ENCODE measurements around the gene RNF180.

Gene RNF180, protein sequence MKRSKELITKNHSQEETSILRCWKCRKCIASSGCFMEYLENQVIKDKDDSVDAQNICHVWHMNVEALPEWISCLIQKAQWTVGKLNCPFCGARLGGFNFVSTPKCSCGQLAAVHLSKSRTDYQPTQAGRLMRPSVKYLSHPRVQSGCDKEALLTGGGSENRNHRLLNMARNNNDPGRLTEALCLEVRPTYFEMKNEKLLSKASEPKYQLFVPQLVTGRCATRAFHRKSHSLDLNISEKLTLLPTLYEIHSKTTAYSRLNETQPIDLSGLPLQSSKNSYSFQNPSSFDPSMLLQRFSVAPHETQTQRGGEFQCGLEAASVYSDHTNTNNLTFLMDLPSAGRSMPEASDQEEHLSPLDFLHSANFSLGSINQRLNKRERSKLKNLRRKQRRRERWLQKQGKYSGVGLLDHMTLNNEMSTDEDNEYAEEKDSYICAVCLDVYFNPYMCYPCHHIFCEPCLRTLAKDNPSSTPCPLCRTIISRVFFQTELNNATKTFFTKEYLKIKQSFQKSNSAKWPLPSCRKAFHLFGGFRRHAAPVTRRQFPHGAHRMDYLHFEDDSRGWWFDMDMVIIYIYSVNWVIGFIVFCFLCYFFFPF

DNA sequence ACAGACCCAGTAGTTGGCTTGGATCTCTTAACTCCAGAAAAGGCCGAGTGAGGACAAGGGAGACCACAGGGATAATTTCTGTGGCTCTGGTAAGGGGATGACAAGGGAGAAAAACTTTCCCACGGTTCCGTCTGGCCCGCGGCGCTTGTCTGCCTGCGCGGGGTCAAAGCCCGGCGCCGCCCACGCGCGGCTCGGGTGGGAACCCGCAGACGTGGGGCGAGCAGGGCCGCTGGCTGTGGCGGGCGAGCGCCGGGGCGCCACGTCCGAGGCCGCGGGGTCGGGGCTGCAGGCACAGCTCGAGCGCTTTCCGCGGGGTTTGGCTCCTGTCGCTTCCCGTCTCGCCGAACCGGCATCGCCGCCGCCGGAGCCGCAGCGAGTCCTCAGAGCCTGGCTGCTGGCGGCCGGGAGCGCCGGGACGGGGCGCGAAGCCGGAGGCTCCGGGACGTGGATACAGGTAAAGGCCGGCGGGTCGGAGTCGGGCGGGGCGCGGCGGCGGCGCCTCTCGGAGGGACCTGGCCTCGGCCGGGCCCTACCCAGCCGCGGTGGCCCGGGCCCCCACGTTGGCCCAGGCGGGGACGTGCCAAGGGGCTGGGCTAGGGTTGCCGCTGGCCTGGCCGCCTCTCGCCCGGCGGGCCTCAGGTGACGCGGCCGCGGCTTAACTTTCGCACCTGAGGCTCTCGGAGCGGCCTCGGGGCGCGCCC lies at the start of gene RNF180:
Gene RNF180 (plus strand): TSS at position 344 of the 701 bp plus-strand sequence. CDS start 34,965 bp downstream, outside the sequence.
- no peak for DNase-seq (ENCODE audit: low spot score)

DNA sequence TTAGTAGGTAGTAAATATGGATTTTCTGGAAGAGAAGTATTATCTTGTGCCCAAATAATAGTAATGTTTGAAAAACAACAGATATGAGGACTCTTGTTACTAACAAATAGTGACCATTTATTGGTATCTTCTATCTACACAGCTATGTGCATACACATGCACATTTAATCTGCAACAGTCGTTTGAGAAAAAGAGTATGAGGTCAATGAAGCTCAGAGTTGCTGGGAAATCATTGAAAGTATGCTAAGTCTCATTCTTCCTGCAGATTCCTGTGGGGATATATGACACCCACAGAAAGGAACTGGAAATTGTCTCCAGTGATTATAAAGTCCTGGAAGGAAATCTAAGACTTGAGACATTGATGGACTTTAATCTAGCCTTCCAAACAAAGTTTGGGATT lies 40.1 kb upstream of the RNF180 start:
- DNase-seq (ENCODE audit: low spot score), result no peak

DNA sequence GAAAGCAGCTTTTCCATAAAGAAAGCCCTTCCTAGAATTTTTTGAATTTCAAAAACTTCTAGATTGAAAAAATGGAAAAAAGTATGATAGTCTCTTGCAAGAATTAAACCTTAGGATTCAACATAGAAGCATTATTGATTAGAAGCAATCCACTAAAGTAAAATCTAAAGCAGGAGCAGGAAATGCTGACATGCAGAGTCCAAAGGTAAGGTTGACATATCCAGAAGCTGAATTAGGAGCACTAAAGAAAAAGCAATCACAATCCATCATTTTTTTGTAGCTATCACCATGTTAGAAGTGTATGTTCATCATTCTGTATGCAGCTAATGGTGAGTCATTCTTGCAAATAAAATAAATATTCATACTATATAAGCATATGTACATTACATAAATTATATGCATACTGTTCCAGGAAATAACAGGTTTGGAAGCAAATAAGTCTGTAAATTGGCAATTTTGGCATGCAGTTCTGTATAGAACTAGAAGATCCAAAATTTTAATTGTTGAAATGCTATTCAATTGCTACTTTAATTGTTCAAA lies 39.4 kb upstream of the RNF180 start:
- no peak for DNase-seq (ENCODE audit: low spot score)

DNA sequence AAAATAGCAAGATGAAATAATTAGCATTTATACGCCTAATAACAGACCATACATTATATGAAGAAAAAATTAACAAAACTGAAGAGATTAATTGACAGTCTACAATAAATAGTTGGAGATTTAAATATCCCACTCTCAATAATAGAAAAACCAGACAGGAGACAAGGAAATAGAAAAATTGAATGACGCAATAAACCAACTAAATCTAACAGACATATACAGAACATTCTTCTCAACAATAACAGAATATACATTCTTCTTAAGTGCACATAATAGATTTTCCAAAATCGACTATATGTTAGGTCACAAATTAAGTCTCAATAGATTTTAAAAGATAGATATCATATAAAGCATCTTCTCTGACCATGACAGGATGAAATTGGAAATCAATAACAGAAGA lies 25.6 kb upstream of the RNF180 start:
- DNase-seq (ENCODE audit: low spot score), result no peak

DNA sequence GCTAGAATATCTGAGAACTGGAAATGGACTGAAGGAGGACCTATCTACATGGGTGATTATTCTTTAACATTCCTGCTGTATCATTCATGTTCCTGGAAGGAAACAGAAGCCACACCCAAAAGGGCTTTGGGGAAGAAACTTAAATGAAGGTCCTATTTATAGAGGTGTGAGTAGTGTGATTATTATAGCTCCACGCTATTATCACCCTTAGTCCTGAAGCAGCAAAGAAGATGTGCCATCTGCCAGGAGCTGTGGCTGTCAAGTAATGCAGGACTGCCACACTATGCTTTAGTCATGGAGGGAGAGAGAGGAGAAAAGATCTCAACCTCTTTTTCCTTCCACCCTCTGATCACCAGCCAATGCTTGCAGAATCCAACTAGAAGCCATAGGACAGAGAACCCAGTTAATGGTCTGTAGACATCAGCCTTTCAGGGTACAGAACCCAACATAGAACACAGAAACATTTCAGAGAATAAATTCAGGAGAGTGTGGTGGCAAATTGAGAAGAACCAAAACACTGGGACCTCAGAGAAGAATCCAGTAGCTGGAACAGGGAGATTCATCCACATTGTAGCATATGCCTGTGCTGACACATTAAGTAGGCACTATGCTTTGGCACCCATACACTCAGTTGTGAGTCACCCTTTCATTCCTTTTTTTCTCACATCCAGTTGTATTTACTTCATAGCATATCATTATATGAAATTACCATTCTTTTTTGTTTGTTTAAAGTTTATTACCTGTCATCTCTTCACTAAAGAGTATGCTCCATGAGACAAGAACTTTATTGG lies 21.0 kb upstream of the RNF180 start:
- DNase-seq (ENCODE audit: low spot score), result no peak

DNA sequence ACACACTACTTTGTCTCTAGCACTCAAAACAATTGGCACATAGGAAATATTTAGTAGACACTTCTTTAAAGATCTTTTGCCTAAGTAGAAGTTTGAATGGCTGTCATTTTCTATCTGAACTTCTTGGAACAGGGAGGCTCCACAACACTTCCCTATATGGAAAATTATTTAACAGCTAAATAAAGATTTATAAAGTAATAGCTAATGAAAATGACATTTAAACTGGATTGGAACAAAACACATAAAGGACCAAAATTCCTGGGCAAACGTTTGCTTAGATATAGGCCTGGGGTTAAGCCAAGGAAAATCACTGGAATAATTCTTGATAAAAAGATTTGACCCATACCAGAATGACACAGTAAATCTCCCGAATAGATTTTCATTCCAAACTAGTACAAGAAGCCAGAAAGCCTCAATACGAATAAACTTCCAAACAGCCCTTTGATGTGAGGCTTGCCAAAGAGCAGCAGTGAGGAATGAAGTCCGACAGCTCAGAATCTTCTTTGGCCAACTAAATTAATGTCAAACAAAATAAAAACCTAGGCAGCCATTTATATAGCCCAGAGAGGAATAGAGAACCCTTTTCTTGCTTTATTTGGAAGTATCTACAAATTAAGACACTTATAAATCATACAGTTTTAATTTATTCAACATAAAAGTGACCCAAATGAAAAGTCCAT lies 20.3 kb upstream of the RNF180 start:
- DNase-seq (ENCODE audit: low spot score), result no peak

DNA sequence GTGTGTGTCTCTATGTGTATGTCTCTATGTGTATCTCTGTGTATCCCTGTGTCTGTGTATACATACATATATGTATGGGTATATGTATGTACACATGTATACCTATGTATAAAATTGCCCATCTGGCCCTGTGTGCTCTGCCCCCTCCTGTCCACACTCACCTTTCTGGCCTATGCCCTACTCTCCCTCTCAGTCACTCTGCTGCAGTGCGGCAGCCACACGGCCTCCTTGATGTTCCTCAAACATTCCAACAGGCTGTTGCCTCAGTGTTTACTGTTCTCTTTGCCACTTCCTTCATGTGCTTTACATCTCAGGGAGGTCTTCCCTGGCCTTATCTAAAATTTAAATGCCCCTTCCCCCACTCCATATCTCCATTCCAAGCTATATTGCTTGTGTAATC lies 18.3 kb upstream of the RNF180 start:
- no peak for DNase-seq (ENCODE audit: low spot score)

DNA sequence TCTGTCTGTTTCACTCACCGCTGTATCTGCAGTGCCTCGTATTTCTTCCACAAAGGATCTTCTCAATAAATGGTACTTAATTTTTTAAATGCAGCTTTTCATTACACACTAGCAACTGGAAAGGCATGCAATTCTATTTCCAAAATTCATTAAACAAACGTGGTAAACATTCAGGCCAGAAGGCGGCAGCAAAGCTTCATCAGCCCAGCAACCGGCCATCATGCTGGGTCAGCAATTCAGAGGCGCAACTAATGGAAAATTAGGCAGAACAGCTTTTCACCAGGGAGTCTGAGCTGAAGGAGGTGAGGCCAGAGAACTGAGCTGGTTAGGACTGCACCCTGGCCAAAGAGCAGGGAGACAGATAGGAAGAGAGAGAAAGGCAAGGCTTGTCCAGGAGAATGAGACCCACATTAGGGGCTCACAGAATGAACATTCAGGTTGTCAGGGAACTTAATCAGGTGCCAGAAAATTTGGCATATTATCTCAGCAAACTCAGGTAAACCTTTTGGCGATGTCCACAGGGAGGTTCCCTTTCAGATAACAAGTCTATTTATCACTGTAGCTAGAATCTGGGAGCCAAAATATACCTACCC lies 17.7 kb upstream of the RNF180 start:
- DNase-seq (ENCODE audit: low spot score), result no peak

DNA sequence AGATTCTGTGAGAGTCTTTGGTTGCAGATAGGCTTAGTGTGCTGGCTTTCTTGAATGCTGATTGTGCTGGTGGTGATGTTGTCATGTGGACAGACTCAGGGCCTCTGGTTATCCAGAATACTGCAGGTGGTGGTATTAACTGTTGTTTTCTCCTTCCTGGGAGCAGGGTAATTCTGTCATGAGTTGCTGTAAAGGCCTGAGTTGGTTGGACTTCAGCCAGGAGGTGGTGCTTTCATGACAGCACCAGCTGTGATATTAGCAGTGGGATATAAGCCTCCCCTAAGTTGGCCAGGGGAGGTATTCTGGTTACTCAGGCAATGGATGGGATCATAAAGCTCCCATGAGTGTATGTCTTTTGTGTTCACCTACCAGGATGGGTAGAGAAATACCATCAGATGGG lies 16.4 kb upstream of the RNF180 start:
- no peak for DNase-seq (ENCODE audit: low spot score)

DNA sequence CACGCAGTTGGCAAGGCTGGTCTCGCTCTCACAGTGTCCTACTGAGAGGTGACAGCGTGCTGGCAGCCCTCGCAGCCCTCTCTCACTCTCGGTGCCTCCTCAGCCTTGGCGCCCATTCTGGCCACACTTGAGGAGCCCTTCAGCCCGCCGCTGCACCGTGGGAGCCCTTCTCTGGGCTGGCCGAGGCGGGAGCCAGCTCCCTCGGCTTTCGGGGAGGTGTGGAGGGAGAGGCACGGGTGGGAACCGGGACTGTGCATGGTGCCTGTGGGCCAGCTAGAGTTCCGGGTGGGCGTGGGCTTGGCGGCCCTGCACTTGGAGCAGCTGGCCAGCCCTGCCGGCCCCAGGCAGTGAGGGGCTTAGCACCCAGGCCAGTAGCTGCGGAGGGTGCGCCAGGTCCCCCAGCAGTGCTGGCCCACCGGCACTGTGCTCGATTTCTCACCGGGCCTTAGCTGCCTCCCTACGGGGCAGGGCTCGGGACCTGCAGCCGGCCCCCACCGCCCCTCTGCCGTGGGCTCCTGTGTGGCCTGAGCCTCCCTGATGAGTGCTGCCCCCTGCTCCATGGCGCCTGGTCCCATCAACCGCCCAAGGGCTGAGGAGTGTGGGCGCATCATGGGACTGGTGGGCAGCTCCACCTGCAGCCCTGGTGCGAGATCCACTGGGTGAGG lies 15.7 kb upstream of the RNF180 start:
- no peak for DNase-seq (ENCODE audit: low spot score)

DNA sequence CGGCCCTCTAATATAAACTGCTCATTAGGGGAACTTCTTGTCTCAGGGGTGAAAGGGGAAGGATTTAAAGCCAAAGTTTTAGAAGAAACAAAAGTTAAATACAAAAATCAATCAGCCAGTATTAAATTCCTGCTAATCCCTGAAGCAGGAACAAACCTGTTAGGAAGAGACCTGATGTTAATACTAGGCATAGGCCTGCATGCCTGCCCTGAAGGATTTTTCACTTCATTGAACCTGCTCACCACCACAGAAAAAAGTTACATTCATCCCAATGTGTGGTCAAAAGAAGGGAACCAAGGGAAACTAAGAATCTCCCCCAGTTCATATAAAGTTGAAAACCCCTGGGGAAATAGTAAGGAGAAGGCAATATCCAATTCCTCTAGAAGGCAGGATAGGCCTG lies 9.4 kb upstream of the RNF180 start:
- DNase-seq (ENCODE audit: low spot score), result no peak

DNA sequence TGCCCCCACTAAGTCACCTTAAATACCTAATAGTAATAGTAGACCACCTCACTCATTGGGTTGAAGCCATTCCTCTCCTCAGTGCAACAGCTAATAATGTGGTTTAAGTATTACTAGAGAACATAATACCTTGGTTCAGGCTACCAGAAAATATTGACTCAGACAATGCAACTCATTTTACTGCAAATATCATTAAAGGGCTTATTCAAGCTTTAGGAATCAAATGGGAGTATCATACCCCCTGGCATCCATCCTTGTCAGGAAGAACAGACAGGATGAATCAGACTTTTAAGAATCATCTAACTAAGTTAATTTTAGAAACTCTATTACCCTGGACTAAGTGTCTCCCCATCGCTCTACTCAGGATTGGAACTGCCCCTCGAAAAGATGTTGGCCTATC lies 6.8 kb upstream of the RNF180 start:
- no peak for DNase-seq (ENCODE audit: low spot score)

DNA sequence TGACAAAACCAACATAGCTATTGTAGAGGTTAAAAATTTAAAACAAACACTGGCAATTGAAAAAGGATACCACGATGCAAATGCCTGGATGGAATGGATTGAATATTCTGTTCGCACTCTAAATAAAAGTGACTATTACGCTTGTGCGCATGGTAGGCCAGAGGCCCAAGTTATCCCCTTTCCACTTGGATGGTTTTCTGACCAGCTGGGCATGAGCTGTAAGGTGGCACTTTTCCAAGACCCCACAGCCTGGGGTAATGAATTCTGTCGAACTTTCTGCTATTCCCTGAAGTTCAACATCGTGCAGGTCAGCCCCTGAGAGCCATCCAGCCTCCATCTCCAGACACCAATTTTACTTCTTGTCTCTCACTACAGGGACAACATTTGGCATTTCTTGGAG lies 5.4 kb upstream of the RNF180 start:
- no peak for DNase-seq (ENCODE audit: low spot score)

DNA sequence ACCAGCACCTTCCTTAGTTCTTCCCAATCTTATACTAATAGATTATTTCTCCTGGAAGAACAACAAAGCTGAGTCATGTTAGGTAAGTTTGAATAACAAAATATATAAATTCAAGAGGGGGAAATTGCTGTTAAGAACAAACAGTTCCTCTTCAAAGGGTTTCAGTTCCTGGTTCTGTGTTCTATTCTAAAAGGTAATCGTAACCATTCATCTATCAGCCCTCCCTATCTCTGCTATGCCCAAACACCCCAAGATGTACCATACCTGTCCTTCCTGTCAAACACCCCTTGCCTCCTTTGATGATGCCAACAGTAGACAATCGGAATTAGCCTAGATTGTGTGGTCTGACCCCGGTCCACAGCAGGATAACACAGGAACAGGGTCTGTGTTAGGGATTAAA lies 4.2 kb upstream of the RNF180 start:
- no peak for DNase-seq (ENCODE audit: low spot score)

DNA sequence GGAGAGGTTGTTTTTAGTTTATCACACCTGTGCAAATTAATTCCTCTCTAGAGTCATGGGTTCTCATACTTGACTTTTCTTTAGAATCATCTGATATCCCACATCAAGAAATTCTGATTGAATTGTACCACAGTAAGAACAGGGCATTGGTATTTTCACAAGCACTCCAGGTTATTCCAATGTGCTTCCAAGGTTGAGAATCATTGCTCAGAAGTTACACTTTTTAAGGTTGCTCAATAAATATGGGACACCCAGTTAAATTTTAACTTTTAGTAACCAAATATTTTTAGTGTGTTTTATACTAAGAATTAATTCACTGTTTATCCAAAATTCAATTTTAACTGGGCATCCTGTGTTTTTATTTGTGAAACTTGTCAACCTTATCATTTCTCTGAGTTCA lies 2.5 kb upstream of the RNF180 start:
- DNase-seq (ENCODE audit: low spot score), result no peak

DNA sequence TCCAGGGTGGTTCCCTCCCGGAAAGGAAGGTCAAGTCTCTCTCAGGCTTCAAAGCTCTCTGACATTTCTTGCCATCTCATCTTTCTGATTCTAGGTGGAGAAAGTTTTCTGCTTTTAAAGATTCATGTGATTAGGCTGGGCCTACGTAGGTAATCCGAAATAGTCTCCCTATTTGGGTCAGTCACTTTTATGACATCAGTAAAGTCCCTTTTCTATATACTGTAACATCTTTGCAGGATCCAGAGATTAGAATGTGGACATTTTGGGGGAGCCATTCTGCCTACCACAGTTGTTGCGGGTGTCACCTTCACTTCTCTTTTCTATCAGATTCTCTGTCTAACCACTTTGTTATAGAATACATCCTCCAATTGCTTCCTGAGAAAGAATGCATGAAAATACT lies 1.9 kb upstream of the RNF180 start:
- DNase-seq (ENCODE audit: low spot score), result no peak

DNA sequence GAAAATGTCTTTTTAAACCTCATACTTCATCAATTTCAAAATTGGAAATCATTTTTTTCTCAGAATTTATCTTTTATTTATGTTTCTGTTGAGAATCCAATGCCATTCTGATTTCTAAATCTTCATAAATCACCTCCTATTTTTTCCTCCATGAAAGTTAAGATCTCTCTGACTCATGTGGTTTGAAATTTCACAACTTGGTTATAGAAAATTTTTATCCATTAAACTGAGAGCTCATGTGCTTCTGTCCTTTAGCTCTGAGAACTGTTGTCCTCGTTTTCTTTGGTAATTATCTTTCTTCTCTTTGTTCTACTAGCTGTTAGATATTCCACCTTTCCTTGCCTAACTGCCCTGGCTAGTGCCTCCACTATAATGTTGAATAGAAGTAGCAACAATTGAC lies 1.5 kb upstream of the RNF180 start:
- no peak for DNase-seq (ENCODE audit: low spot score)

DNA sequence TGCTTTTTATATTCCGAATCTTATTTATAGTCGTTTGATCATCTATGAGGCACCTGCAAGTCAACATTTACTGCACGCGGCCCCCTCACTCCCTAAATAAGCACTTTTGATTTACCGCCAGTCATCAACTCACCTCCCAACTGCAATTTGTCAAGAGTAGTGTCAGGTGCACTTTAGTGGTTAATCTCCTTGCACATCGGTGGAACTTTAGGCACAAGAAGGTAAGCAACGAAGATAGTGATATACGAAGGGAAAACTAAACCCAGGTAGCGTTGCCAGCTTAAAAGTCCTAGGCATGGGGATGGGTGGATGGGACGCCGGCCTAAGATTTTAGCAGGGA lies 513 bp upstream of the RNF180 start:
- DNase-seq (ENCODE audit: low spot score), result no peak

DNA sequence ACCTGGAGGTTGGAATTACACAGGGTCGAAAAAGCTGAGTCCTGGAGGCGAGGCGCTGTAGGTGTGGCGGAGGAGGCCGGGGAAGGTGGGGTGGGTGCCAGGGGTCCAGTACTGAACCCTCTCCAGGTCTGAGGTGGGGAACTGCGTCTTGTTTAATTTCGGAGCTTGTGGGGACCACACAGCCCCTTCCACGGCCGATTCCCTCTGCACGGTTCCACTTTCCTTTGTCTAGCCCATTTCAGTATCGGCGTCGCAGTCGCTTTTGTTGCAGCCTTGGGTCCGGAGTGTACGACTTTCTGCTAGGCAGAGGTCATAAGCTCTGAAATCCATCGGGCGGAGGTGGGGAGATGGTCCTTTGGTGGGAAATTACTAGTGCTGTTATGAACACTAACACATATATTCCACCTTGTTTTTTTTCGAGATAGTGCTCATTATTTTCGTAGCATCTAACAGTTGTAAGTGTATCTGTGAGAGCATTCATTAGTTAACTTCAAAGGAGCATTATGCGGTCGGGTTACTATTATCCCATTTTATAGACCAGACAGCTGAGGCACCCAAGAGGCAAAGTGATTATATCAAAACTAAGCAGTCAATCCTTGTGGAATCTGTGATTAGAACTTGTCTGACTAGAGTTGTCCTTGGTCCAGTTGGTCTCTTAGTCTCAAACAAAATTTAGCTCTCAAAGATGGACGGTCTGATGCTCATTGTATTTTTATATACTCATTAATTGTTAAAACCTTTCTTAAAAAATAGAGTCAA lies 737 bp downstream of the RNF180 start:
- DNase-seq (ENCODE audit: low spot score), result no peak

DNA sequence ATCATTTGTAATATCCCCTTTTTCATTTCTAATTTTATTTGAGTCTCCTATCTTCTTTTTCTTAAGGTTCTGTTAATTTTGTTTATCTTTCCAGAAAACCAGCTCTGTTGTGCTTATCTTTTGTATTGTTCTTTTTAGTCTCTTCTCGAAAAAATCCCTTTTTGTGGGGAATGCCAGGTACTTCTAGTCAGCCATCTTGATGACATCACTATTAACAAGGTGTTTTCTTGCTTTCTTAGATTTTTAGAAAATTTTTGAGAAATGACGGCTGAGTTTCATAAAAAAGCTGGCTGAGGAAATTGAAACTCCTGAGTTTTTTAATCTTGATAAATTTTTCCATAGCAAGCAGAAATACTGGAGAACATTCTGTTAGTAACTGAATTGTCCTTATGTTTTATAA lies 10.7 kb downstream of the RNF180 start:
- no peak for DNase-seq (ENCODE audit: low spot score)

All from CD4-positive, alpha-beta T cell treated with Interleukin-15 for 4 hours (primary cell).